Fibroblast of peridontal ligament (primary cell): Measurements from ENCODE around the gene EEA1.
"Not testable (repeated sequence)": the region's sequence is repeated elsewhere in the genome, so short reads cannot be mapped to it uniquely, and the experiment has no call there.

Experiments used
- DNase-seq: peaks from one replicate; pipeline ENCODE4 v3.0.0-alpha.2; 2010; ENCODE audit errors: extremely low read depth

Gene EEA1

DNA sequence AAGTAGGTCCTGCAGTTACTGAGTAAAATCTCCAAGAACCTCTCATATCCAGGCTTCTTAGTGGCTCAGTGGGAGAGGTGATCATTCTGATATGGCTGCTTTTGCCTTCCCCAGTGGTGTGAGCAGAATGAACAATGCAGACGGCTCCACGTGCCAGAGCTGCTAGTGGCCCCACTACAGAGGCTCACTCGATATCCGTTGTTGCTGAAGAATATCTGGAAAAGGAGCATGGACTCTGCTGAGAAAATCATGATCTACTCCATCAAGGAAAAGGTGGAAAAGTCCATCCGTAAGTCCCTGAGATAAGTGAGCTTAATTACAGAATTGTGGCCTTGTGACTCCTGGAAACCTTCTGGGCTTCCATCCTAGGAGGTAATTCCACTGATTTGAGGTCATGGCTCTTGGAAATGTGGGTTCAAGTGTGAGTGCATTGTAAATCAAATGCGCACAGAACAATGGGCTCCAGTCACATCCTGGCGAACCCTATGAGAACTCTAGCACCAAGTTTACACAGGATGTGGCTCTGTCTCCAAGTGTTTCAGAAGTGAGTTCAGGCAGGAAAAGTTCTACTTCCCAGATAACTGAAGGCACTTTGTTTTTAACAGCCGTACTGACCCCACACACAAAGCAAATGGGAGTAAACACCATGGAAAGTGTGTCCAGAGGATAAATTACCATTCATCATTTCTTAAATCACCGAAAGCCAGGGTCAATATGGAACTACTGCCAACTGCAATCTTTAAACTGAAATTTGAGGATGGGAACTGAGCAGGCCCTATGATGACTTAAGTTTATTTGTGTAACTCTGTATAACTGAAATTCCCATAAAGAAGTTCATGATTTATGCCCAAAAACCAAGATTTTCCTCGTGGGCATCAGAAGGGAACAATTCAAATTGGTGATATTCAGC, 174.9 kb downstream of the EEA1 start:
- peak; percentile 82 for DNase-seq

- not testable (repeated sequence) for DNase-seq
These were observed 179.4 kb downstream of the EEA1 start for GRCh38 chr12:92749691-92750090.

- no peak for DNase-seq
These were observed 181.9 kb downstream of the EEA1 start for GRCh38 chr12:92747151-92747550.

DNA sequence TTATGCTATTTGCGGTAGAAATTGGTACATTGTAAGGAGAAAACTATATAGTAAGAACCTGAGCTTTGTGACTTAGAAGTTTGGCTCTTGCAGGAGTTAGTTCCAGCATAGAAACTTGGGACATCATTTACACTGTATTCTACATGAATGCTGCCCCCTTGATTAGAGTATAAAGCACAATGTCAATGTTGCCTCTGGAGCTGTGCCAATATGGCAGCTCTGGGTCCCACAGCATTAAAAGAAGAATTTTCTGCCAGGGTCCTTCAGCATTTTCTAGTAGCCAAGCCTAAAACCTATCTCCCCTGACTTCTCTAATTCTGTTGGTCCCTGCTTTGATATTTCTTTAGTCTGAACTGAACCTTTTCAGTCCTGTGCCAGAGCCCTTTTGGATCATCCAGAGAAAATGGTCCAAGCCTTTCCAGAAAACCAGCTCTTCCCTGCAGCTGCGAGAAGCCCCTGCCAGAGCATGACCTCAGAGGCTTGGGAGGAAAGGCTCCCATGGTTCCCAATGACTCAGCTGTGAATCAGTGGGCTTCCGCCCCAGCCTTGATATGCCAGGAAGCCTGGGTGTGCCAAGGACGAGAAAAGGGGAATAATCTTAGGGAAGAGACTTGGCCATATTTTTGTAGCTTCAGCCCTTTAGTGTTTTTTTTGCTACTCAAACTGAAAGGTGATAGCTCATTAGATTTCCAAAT, 183.1 kb downstream of the EEA1 start:
- peak; percentile 99 for DNase-seq

- no peak for DNase-seq
These were observed 186.1 kb downstream of the EEA1 start for GRCh38 chr12:92743026-92743425.

DNA sequence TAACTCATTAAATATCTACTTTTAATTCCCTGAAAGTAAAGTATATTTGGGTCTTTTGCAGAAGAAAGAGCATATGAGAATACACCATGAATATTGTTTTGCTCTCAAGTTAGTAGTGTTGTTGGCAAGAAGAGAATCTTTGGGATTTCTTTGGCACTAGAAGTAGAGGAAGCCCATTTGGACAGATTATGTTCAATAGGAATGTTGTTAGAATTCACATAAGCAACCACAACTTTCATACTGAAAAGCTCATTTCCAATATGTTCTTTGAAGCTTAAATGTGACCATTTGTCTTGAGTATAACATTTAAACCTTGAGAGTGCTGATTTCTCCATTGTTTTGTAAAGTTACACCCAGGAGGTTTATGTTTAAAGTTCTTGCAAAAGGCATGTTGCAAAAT, 188.7 kb downstream of the EEA1 start:
- DNase-seq, result peak; percentile 73

GRCh38 chr12:92739113-92739512, 190.0 kb downstream of the EEA1 start:
- no peak for DNase-seq

- DNase-seq, result no peak
These were observed 190.9 kb downstream of the EEA1 start for GRCh38 chr12:92737855-92738850.

DNA sequence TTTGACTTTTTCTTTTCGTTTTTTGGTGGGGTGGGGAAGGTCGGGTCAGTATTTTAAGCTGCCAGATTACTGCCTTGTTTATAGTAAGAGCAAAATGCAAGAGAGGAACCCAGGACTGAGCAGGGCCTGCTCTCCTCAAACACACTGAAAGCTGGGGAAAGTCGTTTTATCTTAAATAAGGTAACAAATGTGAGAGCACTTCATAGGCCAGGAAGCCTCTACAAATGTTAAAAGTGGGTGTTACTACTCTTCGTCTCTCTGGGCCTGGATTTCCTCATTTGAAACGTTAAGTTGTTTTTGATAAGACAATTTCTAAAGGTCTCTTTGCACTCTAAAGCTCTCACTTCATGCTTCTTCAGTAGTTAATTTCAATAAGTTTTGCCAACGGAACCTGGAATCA, 192.5 kb downstream of the EEA1 start:
- no peak for DNase-seq

- DNase-seq, result peak; percentile 99
These were observed 193.9 kb downstream of the EEA1 start for GRCh38 chr12:92735131-92735721.

DNA sequence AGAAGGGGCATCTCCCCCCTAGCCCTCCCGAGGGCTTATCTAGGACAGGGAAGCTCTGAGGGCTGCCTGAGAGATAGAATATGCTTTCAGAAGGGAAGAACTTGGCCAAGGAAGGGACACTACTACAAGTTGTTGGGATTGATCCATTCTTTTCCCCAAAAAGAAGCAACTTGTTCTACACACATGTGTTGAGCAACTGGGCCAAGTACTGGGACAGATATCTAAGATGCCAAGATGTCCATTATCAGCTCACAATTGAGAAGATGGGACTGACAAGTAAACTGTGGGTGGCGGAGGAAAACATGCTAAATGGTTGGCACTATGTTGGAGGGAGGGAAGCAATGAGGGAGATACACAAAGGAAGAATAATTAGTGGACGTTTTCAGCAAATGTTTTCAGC, 195.4 kb downstream of the EEA1 start:
- DNase-seq, result no peak

GRCh38 chr12:92733181-92733580, 195.9 kb downstream of the EEA1 start:
- no peak for DNase-seq

GRCh38 chr12:92732716-92733115, 196.4 kb downstream of the EEA1 start:
- DNase-seq, result no peak

GRCh38 chr12:92732216-92732615, 196.9 kb downstream of the EEA1 start:
- DNase-seq, result no peak

- no peak for DNase-seq
These were observed 198.3 kb downstream of the EEA1 start for GRCh38 chr12:92730758-92731157.

DNA sequence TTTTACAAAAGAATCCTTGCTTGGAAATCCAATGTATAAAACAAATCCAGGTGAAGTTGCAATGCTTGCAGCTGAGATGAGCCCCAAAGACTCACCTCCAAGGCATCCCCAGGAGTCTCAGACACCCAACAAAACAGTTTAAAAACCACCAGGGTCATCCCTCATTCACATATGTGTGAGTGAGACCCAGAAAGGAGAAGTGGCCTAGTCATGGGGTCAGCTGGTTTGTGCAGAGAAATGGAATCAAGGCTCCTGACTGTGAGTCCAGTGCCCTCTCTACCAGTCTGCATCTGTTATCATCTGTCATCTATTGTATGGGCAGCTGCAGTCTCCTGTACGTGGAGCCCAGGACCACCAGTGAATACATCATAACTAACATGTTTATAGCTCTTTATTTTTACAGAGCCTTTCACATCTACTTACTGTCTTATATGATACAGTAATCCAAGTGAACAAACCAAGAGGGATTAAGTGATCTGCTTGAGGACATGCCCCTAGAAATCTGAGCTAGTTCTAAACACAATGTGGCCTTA, 199.3 kb downstream of the EEA1 start:
- no peak for DNase-seq

GRCh38 chr12:92726850-92727249, 202.2 kb downstream of the EEA1 start:
- DNase-seq, result no peak

GRCh38 chr12:92722897-92723296, 206.2 kb downstream of the EEA1 start:
- no peak for DNase-seq

DNA sequence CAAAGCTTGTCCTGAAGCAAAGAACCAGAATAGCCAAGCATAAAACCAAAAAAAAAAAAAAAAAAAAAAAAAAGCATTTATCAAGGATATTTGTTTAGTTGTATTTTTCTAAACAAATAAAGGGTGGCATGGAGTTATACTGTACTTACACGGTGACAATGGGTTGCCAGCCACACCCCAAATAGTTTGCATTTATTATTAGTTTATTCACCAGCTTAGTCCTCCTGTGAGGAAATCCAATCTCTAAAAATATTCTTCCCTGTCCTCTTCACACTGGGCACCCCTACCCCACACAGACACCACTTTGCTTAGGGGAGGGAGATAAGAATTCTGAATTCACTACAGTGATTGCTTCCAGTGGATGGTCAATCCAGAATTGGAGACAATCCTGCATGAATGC, 207.4 kb downstream of the EEA1 start:
- no peak for DNase-seq

DNA sequence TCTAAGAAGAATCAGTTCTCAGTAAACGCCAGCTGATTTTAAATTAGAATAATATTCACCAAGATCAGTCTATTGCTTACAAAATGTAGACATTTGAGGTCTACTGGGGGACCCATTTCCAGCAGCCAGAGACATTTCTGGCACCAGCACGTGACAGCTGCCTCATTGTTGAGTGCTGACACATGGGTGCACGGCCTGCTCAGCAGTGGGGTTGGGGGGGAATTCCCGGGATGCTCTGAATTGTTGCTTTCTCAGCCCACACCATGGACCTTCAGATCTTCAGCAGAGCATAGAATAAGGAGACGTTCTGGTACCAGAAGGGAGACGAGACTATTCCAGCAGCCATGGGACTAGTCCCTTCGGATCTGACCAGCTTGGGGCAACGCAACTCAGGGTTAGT, 208.0 kb downstream of the EEA1 start:
- DNase-seq, result no peak
